H9 (cell line): Measurements from ENCODE around the gene TMEM236. TPM values are rescaled to one million over a fixed set of nuclear protein-coding genes. Genes with fewer than 3 reads are reported as not detected.

ENCODE experiments used
- DNase-seq: peaks from one replicate; pipeline ENCODE4 v3.0.0-alpha.2; 2017
- H2AFZ ChIP-seq: one replicate; pipeline ENCODE4 v1.6.1; 2013; ENCODE audit warnings: mild to moderate bottlenecking, low read length, control low read depth, moderate library complexity
- H2AK5ac ChIP-seq: 2 replicates; pipeline ENCODE4 v1.6.1; 2013; ENCODE audit warnings: low read length, control low read depth, mixed read lengths; ENCODE audit not compliant: insufficient read length
- H2BK120ac ChIP-seq: one replicate; pipeline ENCODE4 v1.6.1; 2013; ENCODE audit warnings: low read depth, mild to moderate bottlenecking, low read length, control low read depth, inconsistent platforms; ENCODE audit not compliant: poor library complexity, severe bottlenecking
- H2BK12ac ChIP-seq: 2 replicates; pipeline ENCODE4 v1.6.1; 2013; ENCODE audit warnings: low read length, control low read depth, mixed read lengths, low read depth; ENCODE audit not compliant: insufficient read length
- H2BK15ac ChIP-seq: 2 replicates; pipeline ENCODE4 v1.6.1; 2013; ENCODE audit warnings: low read depth, low read length, control low read depth
- H2BK20ac ChIP-seq: one replicate; pipeline ENCODE4 v1.6.1; 2013; ENCODE audit warnings: low read depth, mild to moderate bottlenecking, low read length, control low read depth, inconsistent platforms; ENCODE audit not compliant: poor library complexity, severe bottlenecking
- H2BK5ac ChIP-seq: 2 replicates; pipeline ENCODE4 v1.6.1; 2013; ENCODE audit warnings: low read length, control low read depth, mixed read lengths; ENCODE audit not compliant: insufficient read length
- H3K14ac ChIP-seq: 2 replicates; pipeline ENCODE4 v1.6.1; 2013; ENCODE audit warnings: low read length, control low read depth; ENCODE audit not compliant: insufficient read depth
- H3K18ac ChIP-seq: 2 replicates; pipeline ENCODE4 v1.6.1; 2013; ENCODE audit warnings: low read depth, mild to moderate bottlenecking, mixed read lengths, low read length, control low read depth; ENCODE audit not compliant: insufficient read length
- H3K23ac ChIP-seq: 2 replicates; pipeline ENCODE4 v1.6.1; 2013; ENCODE audit warnings: low read length, control low read depth, mixed read lengths, low read depth; ENCODE audit not compliant: insufficient read length
- H3K23me2 ChIP-seq: 2 replicates; pipeline ENCODE4 v1.6.1; 2013; ENCODE audit warnings: low read depth, mild to moderate bottlenecking, mixed read lengths, low read length, control low read depth; ENCODE audit not compliant: insufficient read length, poor library complexity, severe bottlenecking
- H3K27ac ChIP-seq: 2 replicates; pipeline ENCODE4 v1.5.1; 2013; ENCODE audit warnings: low read length, control low read depth, mixed read lengths, low read depth; ENCODE audit not compliant: insufficient read length
- H3K27me3 ChIP-seq: 2 replicates; pipeline ENCODE4 v1.6.1; 2013; ENCODE audit warnings: low read length, control low read depth, inconsistent platforms; ENCODE audit not compliant: insufficient read depth
- H3K4ac ChIP-seq: 2 replicates; pipeline ENCODE4 v1.6.1; 2013; ENCODE audit warnings: low read depth, mild to moderate bottlenecking, control low read depth, inconsistent platforms, low read length, moderate library complexity
- H3K4me1 ChIP-seq: 2 replicates; pipeline ENCODE4 v1.6.1; 2013; ENCODE audit warnings: low read length, control low read depth, inconsistent platforms; ENCODE audit not compliant: insufficient read depth
- H3K4me2 ChIP-seq: 2 replicates; pipeline ENCODE4 v1.6.1; 2013; ENCODE audit warnings: low read length, control low read depth, mixed read lengths; ENCODE audit not compliant: insufficient read length, insufficient read depth
- H3K56ac ChIP-seq: 2 replicates; pipeline ENCODE4 v1.6.1; 2013; ENCODE audit warnings: low read depth, mild to moderate bottlenecking, mixed read lengths, low read length, control low read depth; ENCODE audit not compliant: insufficient read length
- H3K79me1 ChIP-seq: 2 replicates; pipeline ENCODE4 v1.6.1; 2013; ENCODE audit warnings: low read depth, mild to moderate bottlenecking, moderate library complexity, low read length, control low read depth, inconsistent platforms; ENCODE audit not compliant: insufficient read depth, poor library complexity, severe bottlenecking
- H3K79me2 ChIP-seq: 2 replicates; pipeline ENCODE4 v1.6.1; 2013; ENCODE audit warnings: low read length, control low read depth, inconsistent platforms; ENCODE audit not compliant: insufficient read depth
- H3K9ac ChIP-seq: 2 replicates; pipeline ENCODE4 v1.6.1; 2013; ENCODE audit warnings: low read length, control low read depth, mixed read lengths; ENCODE audit not compliant: insufficient read length; ENCODE audit errors: extremely low read depth
- H3K9me3 ChIP-seq: one replicate; pipeline ENCODE4 v1.6.1; 2013; ENCODE audit warnings: low read depth, low read length, inconsistent platforms; ENCODE audit not compliant: control insufficient read depth
- H3T11ph ChIP-seq: one replicate; pipeline ENCODE4 v1.6.1; 2013; ENCODE audit warnings: mild to moderate bottlenecking, low read length, control low read depth, inconsistent platforms
- H4K20me1 ChIP-seq: one replicate; pipeline ENCODE4 v1.6.1; 2013; ENCODE audit not compliant: control insufficient read depth, insufficient read length, insufficient read depth
- H4K5ac ChIP-seq: 2 replicates; pipeline ENCODE4 v1.6.1; 2013; ENCODE audit warnings: low read depth, mild to moderate bottlenecking, mixed read lengths, low read length, control low read depth; ENCODE audit not compliant: insufficient read length
- H4K8ac ChIP-seq: replicated peaks from 2 replicates; pipeline ENCODE4 v1.6.1; 2013; ENCODE audit warnings: low read length, control low read depth, mixed read lengths, low read depth; ENCODE audit not compliant: insufficient read length
- H4K91ac ChIP-seq: 2 replicates; pipeline ENCODE4 v1.6.1; 2013; ENCODE audit warnings: low read depth, mild to moderate bottlenecking, moderate library complexity, mixed read lengths, low read length, control low read depth; ENCODE audit not compliant: insufficient read length
- H3K27ac Mint-ChIP-seq, 3 experiments: 2 replicates in 2 of 3; 3 replicates in 1 of 3; pipeline ENCODE4 v1.8.0; 2020 to 2021; ENCODE audit warnings: mixed read lengths in 3 of 3, mild to moderate bottlenecking in 1 of 3, moderate library complexity in 1 of 3
- H3K27me3 Mint-ChIP-seq: 2 replicates; pipeline ENCODE4 v1.8.0; 2021; ENCODE audit warnings: low read depth, mild to moderate bottlenecking, moderate library complexity, mixed read lengths
- H3K36me3 Mint-ChIP-seq, 3 experiments: 2 replicates in 2 of 3; 3 replicates in 1 of 3; pipeline ENCODE4 v1.8.0; 2020 to 2021; ENCODE audit warnings: low read depth in 3 of 3, mixed read lengths in 3 of 3; ENCODE audit not compliant: insufficient read depth in 1 of 3
- H3K4me1 Mint-ChIP-seq, 2 experiments: 2 replicates each; pipeline ENCODE4 v1.8.0; 2020; ENCODE audit warnings: mixed read lengths in 2 of 2
- H3K4me3 Mint-ChIP-seq, 2 experiments: 2 replicates in 1 of 2; 3 replicates in 1 of 2; pipeline ENCODE4 v1.8.0; 2020 to 2021; ENCODE audit warnings: mild to moderate bottlenecking in 2 of 2, mixed read lengths in 2 of 2, moderate library complexity in 1 of 2
- H3K9me3 Mint-ChIP-seq, 2 experiments: 2 replicates in 1 of 2; 3 replicates in 1 of 2; pipeline ENCODE4 v1.8.0; 2020; ENCODE audit warnings: mild to moderate bottlenecking in 2 of 2, mixed read lengths in 2 of 2, moderate library complexity in 1 of 2
- WGBS: extraction: QIAGEN DNeasy Blood & Tissue Kit; methylation state at CpG from one replicate; pipeline ENCODE4 v1.1.7; 2013; ENCODE audit warnings: missing lambda C conversion rate, low lambda C conversion rate, mixed read lengths; ENCODE audit not compliant: insufficient read length; ENCODE audit errors: extremely low coverage; 5-methylcytosine and 5-hydroxymethylcytosine counted together
- total RNA-seq: library from RNA; stranded (reverse); gene quantifications from 2 replicates; pipeline ENCODE4 v1.2.1, GENCODE V29; 2021
- TF ChIP-seq, protein P1 (sequence below): fragments of 200-600 bp; sonication (generic); conservative IDR thresholded peaks from 3 replicates; pipeline ENCODE4 v1.8.0; 2021; ENCODE audit warnings: antibody characterized with exemption, mild to moderate bottlenecking

TMEM236 gene
- total RNA-seq, 1 experiment from 2014 or later: not detected

GRCh38 chr10:17729630-17730029, 22.4 kb upstream of the TMEM236 start:
- no peak overlapping the region for H2BK15ac ChIP-seq
- no peak overlapping the region for H2BK120ac ChIP-seq
- Mint-ChIP-seq H3K36me3 (no peaks in the 10 kb centered on the region), H3K27ac (no peak overlapping the region), H3K27me3 (no peaks in the 10 kb centered on the region), H3K4me3 (no peak overlapping the region), H3K4me1 (no peaks in the 10 kb centered on the region), H3K9me3 (no peaks in the 10 kb centered on the region)
- H4K20me1 ChIP-seq: no peaks in the 10 kb centered on the region
- H2BK5ac ChIP-seq: no peak overlapping the region
- no peak for DNase-seq
- no peaks in the 10 kb centered on the region for H3K4me1 ChIP-seq
- H3K18ac ChIP-seq: no peak overlapping the region
- H4K5ac ChIP-seq: no peak overlapping the region
- no peak overlapping the region for H3K27ac ChIP-seq
- no peak overlapping the region for H3K4me2 ChIP-seq
- H3K4ac ChIP-seq: no peak overlapping the region
- no peaks in the 10 kb centered on the region for H3K79me2 ChIP-seq
- H2BK12ac ChIP-seq: no peak overlapping the region
- no peak overlapping the region for H3K9ac ChIP-seq
- H2BK20ac ChIP-seq: no peak overlapping the region
- no peak overlapping the region for H3K23ac ChIP-seq
- H3K56ac ChIP-seq: no peak overlapping the region
- H4K91ac ChIP-seq: no peak overlapping the region
- H3K14ac ChIP-seq: no peak overlapping the region
- no peaks in the 10 kb centered on the region for H3K23me2 ChIP-seq
- H3K9me3 ChIP-seq: no peaks in the 10 kb centered on the region
- no peak overlapping the region for H2AFZ ChIP-seq
- H3K27me3 ChIP-seq: no peaks in the 10 kb centered on the region
- H4K8ac ChIP-seq: no peak overlapping the region
- no peak overlapping the region for H3T11ph ChIP-seq
- TF ChIP-seq, protein P1, sequence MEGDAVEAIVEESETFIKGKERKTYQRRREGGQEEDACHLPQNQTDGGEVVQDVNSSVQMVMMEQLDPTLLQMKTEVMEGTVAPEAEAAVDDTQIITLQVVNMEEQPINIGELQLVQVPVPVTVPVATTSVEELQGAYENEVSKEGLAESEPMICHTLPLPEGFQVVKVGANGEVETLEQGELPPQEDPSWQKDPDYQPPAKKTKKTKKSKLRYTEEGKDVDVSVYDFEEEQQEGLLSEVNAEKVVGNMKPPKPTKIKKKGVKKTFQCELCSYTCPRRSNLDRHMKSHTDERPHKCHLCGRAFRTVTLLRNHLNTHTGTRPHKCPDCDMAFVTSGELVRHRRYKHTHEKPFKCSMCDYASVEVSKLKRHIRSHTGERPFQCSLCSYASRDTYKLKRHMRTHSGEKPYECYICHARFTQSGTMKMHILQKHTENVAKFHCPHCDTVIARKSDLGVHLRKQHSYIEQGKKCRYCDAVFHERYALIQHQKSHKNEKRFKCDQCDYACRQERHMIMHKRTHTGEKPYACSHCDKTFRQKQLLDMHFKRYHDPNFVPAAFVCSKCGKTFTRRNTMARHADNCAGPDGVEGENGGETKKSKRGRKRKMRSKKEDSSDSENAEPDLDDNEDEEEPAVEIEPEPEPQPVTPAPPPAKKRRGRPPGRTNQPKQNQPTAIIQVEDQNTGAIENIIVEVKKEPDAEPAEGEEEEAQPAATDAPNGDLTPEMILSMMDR: no peak
- H3K79me1 ChIP-seq: no peaks in the 10 kb centered on the region
- no CpG with 5 or more reads among the region's 6 CpGs for WGBS
- no peak overlapping the region for H2AK5ac ChIP-seq
